Adrenal gland (tissue), 19 donors: Measurements from ENCODE around the gene OPRM1. TPM values are rescaled to one million over a fixed set of nuclear protein-coding genes. Genes with fewer than 3 reads are reported as not detected.

ENCODE experiments used
- DNase-seq, 7 donors: peaks; one replicate each; pipeline ENCODE4 v3.0.0-alpha.2; 2019 to 2020
- H3K27ac ChIP-seq, 5 donors: fragments of 200-600 bp; sonication (generic) in 4 of 5; 1 replicate in 3 of 5; 2 replicates in 2 of 5; pipeline versions ENCODE4 v1.5.1 to v1.8.0; 2016 to 2020; ENCODE audit warnings: mild to moderate bottlenecking in 1 of 5
- H3K27me3 ChIP-seq: fragments of 200-600 bp; 2 replicates; pipeline ENCODE4 v1.8.0; 2021
- H3K36me3 ChIP-seq, 2 donors: fragments of 200-600 bp; replicated peaks in 1 of 2; 1 replicate in 1 of 2; 2 replicates in 1 of 2; pipeline versions ENCODE4 v1.5.1 to v1.8.0; 2018 to 2022
- H3K4me1 ChIP-seq, 2 donors: fragments of 200-600 bp; replicated peaks in 1 of 2; 1 replicate in 1 of 2; 2 replicates in 1 of 2; pipeline versions ENCODE4 v1.5.1 to v1.8.0; 2018 to 2021
- H3K4me3 ChIP-seq, 4 donors: fragments of 200-600 bp; sonication (generic) in 3 of 4; one replicate each; pipeline ENCODE4 v1.5.1; 2016 to 2018
- H3K9me3 ChIP-seq, 3 donors: fragments of 200-600 bp; sonication (generic) in 1 of 3; replicated peaks in 1 of 3; 1 replicate in 2 of 3; 2 replicates in 1 of 3; pipeline versions ENCODE4 v1.5.1 to v1.8.0; 2016 to 2021
- POLR2A ChIP-seq, 2 donors: fragments of 450-650 bp; IDR thresholded peaks; one replicate each; pipeline ENCODE4 v1.6.1; 2017; ENCODE audit warnings: antibody characterized with exemption in 2 of 2, mild to moderate bottlenecking in 2 of 2, moderate library complexity in 1 of 2
- WGBS, 4 donors: extraction: QIAGEN DNeasy Blood & Tissue Kit in 2 of 4; methylation state at CpG; one replicate each; pipeline versions ENCODE4 v1.1.5 to v1.1.7; 2013 to 2017; 5-methylcytosine and 5-hydroxymethylcytosine counted together
- intact Hi-C, 2 donors: fragments of 100-400 bp; cut with DNase I; formaldehyde crosslinking; loops; one replicate each; pipeline versions ENCODE4 v1.14.1 to v1.15.0; 2022 to 2023
- long read RNA-seq, 10 donors: library from polyadenylated mRNA in 3 of 10; unstranded in 2 of 10; stranded (forward) in 1 of 10; transcript quantifications; one replicate each; pipeline ENCODE4 v2.0.0 and lab custom pipeline, GENCODE V29; 2021 to 2026
- polyA plus RNA-seq, 3 donors: library from polyadenylated mRNA; stranded (reverse); fragments of 200-250 nt in 2 of 3; fragments of 350-450 nt in 1 of 3; fragmentation: Illumina TruSeq in 1 of 3; extraction: RNeasy Lipid Tissue Mini Kit (QIAGEN cat#74804) in 1 of 3; gene quantifications; one replicate each; pipeline ENCODE4 v1.2.3, GENCODE V29; 2013 to 2014
- total RNA-seq, 9 donors: library from RNA; depleted of rRNA in 4 of 9; stranded (reverse); fragments of >200 nt in 4 of 9; fragments of 120-200 nt in 1 of 9; fragmentation: NEBNext Ultra II Directional in 1 of 9; extraction: Animal tissue kit (Norgen Biotek cat#: 25700) in 1 of 9; gene quantifications; one replicate each; pipeline versions ENCODE4 v1.1.0 to v1.2.4, GENCODE V29; 2013 to 2023
- TF ChIP-seq, protein P1 (sequence below), 6 experiments: fragments of 450-650 bp in 4 of 6; fragments of 200-600 bp in 2 of 6; sonication (generic) in 1 of 6; IDR thresholded peaks; 1 replicate in 5 of 6; 2 replicates in 1 of 6; pipeline versions ENCODE4 v1.5.1 to v1.8.0; 2016 to 2021; ENCODE audit warnings: antibody characterized with exemption in 6 of 6, mild to moderate bottlenecking in 2 of 6, moderate library complexity in 1 of 6
- donor health status: healthy with polysubstance abuse.
- donor health status: Bipolar disorder and iron deficiency.
- donor health status: DM: yes; HTN: yes; CAD: no.
- donor health status: DM: no; HTN: no; CAD: no.
- donor health status: DM: no; HTN: no; CAD: no.
- donor health status: DM: yes; HTN: yes; CAD: no.

OPRM1 gene
- total RNA-seq: 1 to 10 TPM in 2 of 9 donors, under 1 TPM in 3, not detected in 4; 0.19 to 3.5 (median 0.98) TPM
- polyA plus RNA-seq: 1 to 10 TPM in 2 of 3 donors, under 1 TPM in 1; 0.27 to 1.5 (median 1.0) TPM
- long read RNA-seq, donor 1: 0 reads
- long read RNA-seq, donor 2: 0 reads
- long read RNA-seq, donor 3: 0 reads
- long read RNA-seq, donor 4: 0 reads
- long read RNA-seq, donor 5: 0 reads
- long read RNA-seq, donor 6: 0 reads
- long read RNA-seq, donor 7: 0 reads
- long read RNA-seq, donor 8: 0 reads
- long read RNA-seq, donor 9: 0 reads
- long read RNA-seq, donor 10: 0 reads

DNA sequence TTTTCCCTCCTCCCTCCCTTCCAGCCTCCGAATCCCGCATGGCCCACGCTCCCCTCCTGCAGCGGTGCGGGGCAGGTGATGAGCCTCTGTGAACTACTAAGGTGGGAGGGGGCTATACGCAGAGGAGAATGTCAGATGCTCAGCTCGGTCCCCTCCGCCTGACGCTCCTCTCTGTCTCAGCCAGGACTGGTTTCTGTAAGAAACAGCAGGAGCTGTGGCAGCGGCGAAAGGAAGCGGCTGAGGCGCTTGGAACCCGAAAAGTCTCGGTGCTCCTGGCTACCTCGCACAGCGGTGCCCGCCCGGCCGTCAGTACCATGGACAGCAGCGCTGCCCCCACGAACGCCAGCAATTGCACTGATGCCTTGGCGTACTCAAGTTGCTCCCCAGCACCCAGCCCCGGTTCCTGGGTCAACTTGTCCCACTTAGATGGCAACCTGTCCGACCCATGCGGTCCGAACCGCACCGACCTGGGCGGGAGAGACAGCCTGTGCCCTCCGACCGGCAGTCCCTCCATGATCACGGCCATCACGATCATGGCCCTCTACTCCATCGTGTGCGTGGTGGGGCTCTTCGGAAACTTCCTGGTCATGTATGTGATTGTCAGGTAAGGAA is at the start of gene OPRM1:
TSS of gene OPRM1 (plus strand) at position 10 of the 612 bp plus-strand sequence. CDS start at position 315, 305 bp downstream.
- Histone ChIP-seq H3K4me3 (no peak within 1 kb of the TSS), H3K36me3 (no peaks in the 10 kb centered on the region), H3K9me3 (peaks cover 0 to 5% (median 0%) of the 10 kb centered on the region in 3 donors), H3K4me1 (no peaks in the 10 kb centered on the region), H3K27me3 (peaks cover 4% of the 10 kb centered on the region), H3K27ac (peak within 1 kb of the TSS in 1 of 5 donors; percentile 8)
- peak; percentile 13 to 56 (median 28) for DNase-seq
- intact Hi-C loops: no loop called here
- TF ChIP-seq, protein P1, sequence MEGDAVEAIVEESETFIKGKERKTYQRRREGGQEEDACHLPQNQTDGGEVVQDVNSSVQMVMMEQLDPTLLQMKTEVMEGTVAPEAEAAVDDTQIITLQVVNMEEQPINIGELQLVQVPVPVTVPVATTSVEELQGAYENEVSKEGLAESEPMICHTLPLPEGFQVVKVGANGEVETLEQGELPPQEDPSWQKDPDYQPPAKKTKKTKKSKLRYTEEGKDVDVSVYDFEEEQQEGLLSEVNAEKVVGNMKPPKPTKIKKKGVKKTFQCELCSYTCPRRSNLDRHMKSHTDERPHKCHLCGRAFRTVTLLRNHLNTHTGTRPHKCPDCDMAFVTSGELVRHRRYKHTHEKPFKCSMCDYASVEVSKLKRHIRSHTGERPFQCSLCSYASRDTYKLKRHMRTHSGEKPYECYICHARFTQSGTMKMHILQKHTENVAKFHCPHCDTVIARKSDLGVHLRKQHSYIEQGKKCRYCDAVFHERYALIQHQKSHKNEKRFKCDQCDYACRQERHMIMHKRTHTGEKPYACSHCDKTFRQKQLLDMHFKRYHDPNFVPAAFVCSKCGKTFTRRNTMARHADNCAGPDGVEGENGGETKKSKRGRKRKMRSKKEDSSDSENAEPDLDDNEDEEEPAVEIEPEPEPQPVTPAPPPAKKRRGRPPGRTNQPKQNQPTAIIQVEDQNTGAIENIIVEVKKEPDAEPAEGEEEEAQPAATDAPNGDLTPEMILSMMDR (IDR thresholded peaks at IDR 0.05): no peak
- no peak for TF ChIP-seq POLR2A (IDR thresholded peaks at IDR 0.05)
- WGBS, 4 donors: 3 to 5% (median 4%) methylated on average over 5 to 38 of the region's 38 CpGs

DNA sequence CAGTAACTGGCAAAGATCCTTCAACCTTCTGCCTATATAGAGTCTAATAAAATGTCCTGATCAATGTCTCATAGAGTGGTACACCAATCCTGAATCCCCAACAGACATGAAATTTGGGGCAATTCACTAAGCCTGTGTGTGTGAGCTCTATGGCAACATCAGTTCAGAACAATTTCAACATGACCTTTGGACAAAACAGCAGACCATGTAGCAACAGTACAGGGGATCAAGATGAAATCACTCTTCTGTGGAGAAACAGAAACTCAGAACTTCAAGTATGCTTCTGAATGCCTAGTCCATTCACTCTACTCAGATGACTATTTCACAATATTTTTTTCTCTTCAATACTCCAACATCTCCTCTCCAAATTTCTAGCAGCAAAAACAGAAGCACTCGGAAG is 49.1 kb upstream of the OPRM1 start:
- no peak for DNase-seq
- H3K27ac ChIP-seq: no peak overlapping the region
- intact Hi-C loops: no loop called here
- no peaks in the 10 kb centered on the region for H3K27me3 ChIP-seq
- TF ChIP-seq, protein P1 (IDR thresholded peaks at IDR 0.05): no peak
- TF ChIP-seq POLR2A (IDR thresholded peaks at IDR 0.05): no peak
- no peaks in the 10 kb centered on the region for H3K4me1 ChIP-seq
- no peaks in the 10 kb centered on the region for H3K36me3 ChIP-seq
- H3K9me3 ChIP-seq: no peaks in the 10 kb centered on the region
- WGBS, 4 donors: 62 to 78% (median 73%) methylated on average over 1 of the region's 1 CpG
- H3K4me3 ChIP-seq: no peak overlapping the region

DNA sequence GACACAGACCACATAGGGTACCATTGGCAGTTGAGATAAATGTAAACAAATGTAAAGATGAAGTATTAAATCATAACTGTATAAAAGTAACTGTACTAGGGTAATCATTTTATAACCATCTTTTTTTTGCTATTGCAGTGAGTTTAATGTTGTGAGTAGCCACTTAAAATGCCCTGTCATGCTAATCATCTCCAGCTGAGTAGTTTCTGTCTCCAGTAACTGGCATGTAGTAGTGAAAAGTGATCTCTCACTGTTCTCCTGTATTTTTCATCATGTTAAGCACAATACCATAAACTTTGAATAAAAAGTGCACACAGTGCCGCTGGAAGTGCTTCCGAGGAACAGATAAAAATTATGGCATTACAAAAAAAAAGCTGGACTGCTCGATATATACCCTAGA is 45.0 kb upstream of the OPRM1 start:
- Histone ChIP-seq H3K27me3 (no peaks in the 10 kb centered on the region), H3K4me3 (no peak overlapping the region), H3K4me1 (no peaks in the 10 kb centered on the region), H3K36me3 (no peaks in the 10 kb centered on the region), H3K9me3 (no peaks in the 10 kb centered on the region), H3K27ac (no peak overlapping the region)
- TF ChIP-seq POLR2A (IDR thresholded peaks at IDR 0.05): no peak
- TF ChIP-seq, protein P1 (IDR thresholded peaks at IDR 0.05): no peak
- DNase-seq: no peak
- intact Hi-C loops: no loop called here
- WGBS, 4 donors: 70 to 81% (median 75%) methylated on average over 3 of the region's 3 CpGs

DNA sequence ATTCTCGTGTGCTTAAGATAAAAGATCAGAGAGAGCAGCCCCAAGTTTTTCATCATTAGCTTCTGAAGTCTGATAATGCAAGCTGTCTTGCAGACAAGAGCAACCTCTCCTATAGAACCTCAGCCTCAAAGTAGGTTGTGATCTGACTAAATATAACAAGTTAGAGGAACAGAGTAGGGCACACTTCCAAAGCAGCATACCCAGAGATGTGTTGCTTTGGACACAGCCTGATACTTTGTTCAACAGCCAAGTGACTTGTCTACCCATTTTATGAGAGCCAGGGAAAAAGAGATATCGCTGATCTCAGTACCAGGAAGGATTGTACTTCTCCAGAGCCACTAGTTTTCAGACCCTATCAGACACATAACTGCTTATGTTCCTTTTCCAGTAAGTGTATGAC is 44.2 kb upstream of the OPRM1 start:
- 48 to 60% (median 59%) methylated on average over 2 of the region's 2 CpGs for WGBS, 4 donors
- Histone ChIP-seq H3K9me3 (no peaks in the 10 kb centered on the region), H3K27ac (no peak overlapping the region), H3K4me1 (no peaks in the 10 kb centered on the region), H3K4me3 (no peak overlapping the region), H3K27me3 (no peaks in the 10 kb centered on the region), H3K36me3 (no peaks in the 10 kb centered on the region)
- TF ChIP-seq POLR2A (IDR thresholded peaks at IDR 0.05): no peak
- TF ChIP-seq, protein P1 (IDR thresholded peaks at IDR 0.05): no peak
- intact Hi-C loops: no loop called here
- no peak for DNase-seq
